ENCODE measurements around the gene HNRNPH2.

The HNRNPH2 gene

DNA sequence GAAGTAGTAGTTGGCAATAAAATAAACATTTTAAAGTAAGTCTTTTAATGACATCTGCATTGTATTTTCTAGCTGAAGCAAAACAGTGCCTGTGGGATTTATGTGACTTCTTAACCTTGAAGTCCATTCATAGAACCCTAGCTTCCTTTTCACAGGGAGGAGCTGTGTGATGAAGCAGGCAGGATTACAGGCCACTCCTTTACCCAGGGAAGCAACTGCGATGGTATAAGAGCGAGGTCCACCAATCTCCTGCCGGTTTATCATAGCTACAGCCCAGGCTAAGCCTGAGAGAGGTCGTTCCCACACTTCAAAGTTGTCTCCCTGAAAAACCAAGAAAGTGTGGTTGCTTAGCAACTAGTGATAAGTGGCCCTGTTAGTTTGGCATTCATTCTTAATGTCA lies 10.2 kb upstream of the HNRNPH2 start:
- DNase-seq (ENCODE audit: low read depth): no peak

DNA sequence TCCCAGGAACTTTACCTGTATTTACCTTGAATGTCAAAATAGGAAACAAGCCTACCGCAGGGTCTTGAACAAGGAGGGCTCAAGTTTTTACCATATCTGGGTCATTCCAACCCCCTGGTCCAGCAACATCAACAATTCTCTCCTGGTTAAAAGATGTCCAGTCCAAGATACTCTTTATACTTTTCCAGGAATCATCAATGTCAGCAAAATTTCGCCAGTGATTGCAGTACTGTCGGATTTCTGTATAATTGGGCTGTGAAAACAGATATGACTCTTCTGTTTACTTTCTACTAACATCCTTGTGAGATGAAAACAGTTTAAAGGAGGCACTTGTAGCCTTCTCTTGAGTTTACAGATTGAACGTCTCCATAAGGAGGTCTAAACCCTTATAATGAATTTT lies 9.3 kb upstream of the HNRNPH2 start:
- DNase-seq (ENCODE audit: low read depth): no peak

DNA sequence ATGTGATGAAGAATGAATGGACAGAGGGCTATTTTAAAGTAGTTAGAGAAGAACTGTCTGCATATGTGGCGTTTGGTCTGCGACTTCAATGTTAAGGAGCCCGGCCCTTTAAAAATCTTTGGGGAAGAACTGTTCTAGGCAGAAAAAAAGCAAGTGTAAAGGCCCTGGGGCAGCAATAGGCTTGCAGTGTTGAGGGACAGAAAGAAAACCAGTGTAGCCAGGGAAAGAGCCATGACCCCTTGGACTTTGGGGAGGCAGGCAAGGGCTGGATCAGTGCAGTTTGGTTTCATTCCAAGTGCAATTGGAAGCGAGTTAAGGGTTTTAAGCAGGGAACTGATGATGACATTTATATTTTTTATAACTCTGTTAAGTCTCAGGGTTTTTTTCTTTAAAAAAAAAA lies 8.2 kb upstream of the HNRNPH2 start:
- no peak for DNase-seq (ENCODE audit: low read depth)

DNA sequence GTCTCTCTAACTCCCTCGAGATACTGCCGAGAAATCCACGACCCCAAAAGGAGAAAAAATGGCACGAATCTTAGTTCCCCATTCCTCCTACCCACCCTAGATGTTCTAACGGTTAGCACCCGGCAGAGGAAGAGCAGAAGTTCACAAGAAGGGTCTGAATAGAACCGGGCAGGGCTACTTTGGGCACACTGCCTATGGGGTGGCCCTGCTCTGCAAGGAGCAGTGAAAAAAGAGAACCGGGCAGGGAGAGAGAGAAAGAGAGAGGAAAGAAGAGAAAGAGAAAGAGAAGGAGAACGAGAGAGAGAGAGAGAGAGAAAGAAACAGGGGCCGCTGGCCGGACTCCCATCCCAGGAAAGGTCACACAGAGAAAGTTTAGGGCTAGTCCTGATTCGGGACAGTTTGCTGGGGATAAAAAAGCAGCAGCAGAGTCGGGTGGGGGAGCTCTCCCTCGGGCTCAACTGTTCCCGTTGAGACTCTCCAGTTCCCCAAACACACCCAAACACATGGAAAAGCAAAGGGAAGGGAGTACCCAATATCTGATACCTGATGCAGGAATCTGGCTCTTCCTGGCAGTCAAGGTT lies 765 bp upstream of the HNRNPH2 start:
- DNase-seq (ENCODE audit: low read depth): no peak

DNA sequence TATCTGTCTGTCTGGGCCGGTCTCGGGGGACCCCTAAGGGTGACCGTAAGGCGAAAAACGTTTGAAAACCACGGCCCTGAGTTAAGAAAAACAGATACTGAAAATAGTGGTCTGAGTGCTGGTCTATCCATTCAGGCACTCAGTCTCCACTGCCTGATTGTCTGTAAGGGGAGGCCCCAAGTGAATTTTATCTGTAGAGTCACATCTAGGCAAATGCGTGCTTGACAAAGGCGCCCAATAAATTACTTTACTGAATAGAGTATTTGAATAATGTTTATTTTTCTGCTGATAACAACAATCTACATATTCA lies 465 bp downstream of the HNRNPH2 start:
- DNase-seq (ENCODE audit: low read depth): no peak

DNA sequence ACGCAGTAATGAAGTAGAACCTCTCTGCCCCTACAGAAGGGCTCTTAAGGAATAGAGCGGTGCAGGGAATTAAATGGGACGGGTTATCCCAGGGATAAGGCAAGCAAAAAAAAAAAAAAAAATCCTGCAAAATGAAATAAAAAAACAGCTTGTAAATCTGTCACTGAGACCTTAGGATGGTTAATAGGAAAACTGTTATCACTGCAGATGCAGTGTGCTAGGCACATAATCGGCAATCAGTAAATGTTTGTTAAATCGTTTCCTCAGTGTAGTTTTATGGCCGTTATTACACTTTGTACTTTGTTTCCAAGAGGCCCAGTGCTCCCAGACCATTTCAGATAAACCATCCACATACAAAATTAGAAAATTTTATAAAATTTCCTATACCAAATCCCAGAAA lies 1.0 kb downstream of the HNRNPH2 start:
- DNase-seq (ENCODE audit: low read depth): no peak

DNA sequence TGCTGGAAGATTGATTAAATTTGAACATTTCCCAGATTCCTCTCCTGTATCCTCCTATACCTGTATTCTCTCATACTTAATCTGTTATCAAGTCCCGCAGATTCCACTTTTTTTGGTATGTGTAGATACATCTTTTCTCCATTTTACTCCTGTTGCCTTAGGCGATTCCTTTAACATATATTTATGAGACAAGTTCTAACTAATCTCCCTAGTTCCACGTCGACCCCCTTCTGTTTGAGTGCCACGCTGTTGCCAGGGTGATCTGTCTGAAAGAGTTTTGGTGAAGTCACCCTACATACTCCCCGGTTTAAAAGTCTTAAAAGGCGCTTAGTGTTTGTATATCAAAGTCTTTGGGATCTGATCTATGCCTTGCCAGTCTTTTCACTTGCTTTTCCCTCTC lies 2.4 kb downstream of the HNRNPH2 start:
- no peak for DNase-seq (ENCODE audit: low read depth)

DNA sequence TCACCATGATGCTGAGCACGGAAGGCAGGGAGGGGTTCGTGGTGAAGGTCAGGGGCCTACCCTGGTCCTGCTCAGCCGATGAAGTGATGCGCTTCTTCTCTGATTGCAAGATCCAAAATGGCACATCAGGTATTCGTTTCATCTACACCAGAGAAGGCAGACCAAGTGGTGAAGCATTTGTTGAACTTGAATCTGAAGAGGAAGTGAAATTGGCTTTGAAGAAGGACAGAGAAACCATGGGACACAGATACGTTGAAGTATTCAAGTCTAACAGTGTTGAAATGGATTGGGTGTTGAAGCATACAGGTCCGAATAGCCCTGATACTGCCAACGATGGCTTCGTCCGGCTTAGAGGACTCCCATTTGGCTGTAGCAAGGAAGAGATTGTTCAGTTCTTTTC lies 4.0 kb downstream of the HNRNPH2 start:
- DNase-seq (ENCODE audit: low read depth): no peak

DNA sequence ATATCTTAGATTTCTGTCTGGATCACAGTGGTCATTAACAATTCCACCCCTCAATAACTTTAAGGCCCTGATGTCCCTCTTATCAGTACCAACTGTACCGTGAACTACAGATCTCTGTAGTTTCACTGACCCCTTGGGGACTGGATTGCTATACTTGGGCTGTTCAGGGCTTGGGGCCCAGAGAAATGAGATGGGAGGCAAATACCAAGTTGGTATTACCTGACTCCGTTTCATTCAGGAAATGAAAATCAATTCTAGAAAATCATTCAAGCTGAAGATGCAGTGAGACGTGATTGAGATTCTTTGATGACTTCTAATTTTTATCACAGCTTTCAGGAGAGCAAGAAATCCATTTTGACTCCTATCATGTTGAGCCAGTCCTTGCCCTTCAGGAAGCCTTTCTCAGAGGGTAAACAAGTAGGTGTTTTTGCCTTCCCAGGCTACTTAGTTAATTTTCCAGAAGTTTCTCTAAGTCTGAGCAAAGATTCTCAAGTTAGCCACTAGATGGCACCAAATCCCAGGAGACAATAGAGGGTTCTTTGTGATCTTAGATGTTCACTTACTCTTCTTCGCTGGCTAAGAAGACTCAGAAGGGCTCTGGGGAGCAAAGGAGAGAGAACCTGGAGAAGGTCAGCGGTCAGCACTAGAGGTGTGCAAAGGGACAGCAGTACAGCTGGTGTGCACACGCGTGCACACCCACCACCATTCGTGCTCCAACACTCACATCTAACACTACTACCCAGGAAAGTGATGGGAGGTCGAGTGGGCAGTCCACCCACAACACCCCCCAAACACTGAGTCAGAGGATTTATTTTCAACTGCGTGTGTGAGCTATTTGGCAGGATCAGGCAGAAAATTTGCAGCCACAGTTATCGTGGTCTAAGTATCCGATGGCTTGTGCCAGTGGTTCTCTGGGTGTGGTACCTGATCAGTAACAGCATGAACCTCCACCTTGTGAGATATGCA lies 7.4 kb downstream of the HNRNPH2 start:
- DNase-seq (ENCODE audit: low read depth): no peak

DNA sequence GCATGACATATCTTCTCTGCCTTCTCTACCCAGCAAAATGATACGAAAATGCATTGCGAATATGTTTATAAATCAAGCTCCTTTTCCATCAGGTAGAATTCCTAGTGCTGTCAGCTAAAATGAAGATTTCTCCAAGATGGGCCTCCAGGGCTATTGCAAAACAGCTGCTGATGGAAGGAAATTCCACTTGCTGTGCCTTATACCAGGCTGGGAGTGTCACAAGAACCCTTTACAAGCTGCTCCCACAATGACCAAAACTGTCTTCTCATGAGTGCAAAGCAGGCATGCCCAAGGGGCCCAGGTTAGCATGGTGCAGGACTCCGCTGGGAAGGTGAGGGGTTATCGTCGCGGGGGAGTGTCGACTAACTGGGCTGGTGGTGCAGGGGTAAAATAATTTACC lies 8.7 kb downstream of the HNRNPH2 start:
- DNase-seq (ENCODE audit: low read depth): no peak

DNA sequence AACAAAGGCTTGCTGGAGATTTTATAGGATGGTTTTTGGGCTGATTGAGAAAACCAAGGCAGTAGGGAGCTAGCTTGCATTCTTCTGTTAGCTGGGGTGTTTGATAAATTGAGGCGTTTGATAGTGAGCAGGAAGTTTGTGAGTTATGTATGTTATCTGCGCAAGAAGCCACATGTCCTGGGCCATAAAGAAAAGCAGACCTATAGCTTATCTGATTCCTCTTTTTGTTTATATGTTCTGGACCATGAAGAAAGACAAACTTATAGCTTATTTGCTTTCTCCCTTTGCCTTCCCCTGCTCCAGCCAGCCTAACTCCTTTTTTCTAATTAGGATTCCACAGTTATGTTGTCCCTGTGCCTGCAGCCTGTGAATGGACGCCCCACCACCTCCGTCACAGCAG lies 9.2 kb downstream of the HNRNPH2 start:
- no peak for DNase-seq (ENCODE audit: low read depth)

DNA sequence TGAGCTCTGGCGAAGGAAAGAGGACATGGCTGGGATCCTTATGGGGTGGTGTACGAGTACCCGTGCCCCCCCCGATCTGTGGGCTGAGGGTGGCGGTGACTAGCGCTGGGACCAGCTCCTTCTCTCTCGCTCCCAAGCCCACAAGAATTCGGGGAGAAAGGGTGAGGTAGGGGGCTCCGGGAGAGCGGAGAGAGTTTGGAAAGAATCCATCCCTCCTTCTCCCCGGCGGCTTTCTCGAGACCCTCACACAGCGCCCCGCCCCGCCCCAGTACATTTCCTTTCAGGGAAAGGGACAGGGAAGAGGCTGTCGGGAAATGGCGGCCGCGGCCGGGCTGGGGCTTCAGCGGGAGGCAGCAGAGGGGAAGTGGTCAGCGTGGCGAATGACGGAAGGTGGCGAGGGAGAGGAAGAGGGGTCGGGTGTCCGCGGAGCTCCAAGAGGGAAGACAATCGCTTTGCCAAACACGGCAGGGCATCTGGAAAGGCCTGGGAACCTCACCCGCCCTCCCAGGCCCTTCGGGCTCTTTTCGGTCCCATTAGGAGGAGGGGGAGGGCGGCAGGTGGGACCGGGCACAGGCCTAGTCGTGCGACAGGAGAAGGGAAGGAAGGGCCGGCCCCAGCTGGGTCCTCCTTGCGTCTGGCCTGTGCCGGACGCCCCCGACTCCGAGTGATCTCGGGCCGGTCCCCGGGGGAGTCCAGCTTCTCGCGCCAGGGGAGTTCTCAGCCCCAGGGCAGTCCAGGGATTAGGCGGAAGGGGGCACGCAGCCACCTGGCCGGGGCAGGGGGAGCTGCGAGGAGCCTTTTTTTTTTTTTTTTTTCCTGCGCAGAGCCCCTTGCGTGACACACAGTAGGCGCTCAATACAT lies 10.2 kb downstream of the HNRNPH2 start:
- DNase-seq (ENCODE audit: low read depth): no peak

DNA sequence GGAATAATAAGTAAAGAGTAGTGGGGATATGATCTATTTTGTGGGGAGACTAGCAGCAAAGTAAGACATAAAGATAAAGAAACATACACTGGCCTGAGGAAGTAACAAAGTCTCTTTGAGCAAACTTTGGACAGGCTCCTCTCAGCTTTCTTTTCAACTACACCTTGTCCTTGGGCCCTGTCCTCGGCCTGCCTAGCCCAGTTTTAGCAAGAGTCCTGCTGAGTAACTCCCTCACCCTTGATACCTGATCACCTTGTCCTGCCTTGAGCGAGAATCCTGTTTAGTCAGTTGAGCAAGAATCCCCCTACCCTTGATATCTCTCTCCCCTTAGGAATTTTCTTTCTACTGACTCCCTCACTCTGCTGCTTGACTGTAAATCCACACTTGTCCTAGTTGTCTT lies 11.5 kb downstream of the HNRNPH2 start:
- no peak for DNase-seq (ENCODE audit: low read depth)

DNA sequence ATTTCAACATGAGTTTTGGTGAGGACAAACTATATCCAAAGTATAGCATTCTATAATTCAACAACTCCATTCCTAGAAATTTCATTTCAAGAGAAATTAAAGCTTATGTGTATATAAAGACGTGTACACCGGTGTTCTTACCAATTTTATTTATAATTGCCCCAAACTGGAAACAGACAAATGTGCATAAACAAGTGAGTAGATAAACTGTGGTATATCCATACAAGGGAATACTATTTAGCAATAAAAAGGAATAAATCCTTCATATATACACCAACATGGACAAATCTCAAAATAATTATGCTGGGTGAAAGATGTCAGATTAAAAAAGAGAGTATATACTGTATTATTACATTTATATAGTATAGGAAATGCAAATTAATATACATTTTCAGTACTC lies 19.9 kb downstream of the HNRNPH2 start:
- DNase-seq (ENCODE audit: low read depth): no peak

DNA sequence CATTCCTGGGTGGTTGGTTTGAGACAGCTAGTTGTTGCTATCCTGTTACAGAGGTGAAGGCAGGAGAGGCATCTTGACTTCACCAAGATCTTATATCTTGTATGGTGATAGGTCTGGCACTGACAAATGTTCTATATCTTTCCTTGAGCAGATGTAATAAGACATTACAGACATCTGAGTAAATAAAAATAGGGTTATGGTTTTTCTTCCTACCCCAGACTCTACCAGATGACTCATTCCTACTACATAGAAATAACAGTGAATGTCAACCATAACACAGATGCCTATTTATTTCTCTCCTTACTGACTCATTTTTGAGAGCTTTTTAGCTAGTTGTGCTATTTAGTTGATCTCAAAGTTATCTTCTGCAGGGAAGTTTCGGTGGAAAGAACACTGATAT lies 21.9 kb downstream of the HNRNPH2 start:
- DNase-seq (ENCODE audit: low read depth): no peak

DNA sequence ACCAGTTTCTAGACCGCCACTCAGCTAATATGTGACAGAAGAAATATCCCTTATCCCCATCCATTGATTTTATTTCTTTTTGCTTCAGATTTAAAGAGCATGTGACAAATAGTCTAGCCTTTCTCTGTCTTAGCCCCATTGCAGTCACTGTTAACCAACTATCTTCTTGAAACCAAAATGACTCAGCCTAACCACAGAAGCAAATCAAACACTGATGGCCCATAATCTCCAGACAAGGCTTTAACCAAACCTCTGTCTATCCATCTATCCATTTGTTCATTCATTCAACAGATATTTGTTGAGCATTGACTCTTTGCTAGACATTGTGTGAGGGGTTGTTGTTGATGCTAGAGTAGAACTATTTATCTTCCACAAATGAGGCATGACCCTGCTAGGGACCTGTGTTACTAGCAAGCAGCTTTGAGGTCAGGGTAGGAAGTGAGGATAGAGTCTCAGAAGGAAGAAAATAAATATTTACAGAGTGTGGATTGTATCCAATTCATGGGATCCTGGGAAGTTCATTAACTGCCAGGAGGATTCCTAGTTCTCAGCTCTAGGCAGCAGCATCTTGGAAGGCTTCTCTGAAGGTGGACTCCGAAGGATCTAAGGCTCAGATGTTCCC lies 22.5 kb downstream of the HNRNPH2 start:
- DNase-seq (ENCODE audit: low read depth): no peak

DNA sequence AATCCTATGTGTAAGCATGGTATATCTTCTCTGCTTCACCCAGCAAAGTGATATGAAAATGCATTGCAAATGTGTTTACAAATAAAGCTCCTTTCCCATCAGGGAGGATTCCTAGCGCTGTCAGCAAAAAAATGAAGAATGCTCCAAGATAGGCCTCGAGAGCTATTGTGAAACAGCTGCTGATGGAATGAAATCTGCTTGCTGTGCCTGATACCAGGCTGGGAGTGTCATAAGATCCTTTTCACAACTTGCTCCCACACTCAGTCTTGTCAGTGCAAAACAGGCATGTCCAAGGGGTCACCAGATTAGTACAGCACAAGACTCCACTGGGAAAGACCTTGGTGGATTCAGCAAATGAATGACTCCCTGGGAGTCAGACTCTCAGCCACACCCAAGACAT lies 34.1 kb downstream of the HNRNPH2 start:
- no peak for DNase-seq (ENCODE audit: low read depth)

DNA sequence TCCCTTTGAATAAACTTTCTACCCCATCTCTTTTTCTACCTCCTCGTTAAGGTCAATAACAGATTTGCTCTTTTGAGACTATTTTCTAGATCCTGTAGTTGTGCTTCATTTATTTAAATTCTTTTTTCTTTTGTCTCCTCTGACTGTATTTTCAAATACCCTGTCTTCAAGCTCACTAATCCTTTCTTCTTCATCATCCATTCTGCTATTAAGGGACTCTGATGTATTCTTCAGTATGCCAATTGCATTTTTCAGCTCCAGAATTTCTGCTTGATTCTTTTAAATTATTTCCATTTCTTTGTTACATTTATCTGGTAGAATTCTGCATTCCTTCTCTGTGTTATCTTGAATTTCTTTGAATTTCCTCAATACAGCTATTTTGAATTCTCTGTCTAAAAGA lies 41.3 kb downstream of the HNRNPH2 start:
- no peak for DNase-seq (ENCODE audit: low read depth)

DNA sequence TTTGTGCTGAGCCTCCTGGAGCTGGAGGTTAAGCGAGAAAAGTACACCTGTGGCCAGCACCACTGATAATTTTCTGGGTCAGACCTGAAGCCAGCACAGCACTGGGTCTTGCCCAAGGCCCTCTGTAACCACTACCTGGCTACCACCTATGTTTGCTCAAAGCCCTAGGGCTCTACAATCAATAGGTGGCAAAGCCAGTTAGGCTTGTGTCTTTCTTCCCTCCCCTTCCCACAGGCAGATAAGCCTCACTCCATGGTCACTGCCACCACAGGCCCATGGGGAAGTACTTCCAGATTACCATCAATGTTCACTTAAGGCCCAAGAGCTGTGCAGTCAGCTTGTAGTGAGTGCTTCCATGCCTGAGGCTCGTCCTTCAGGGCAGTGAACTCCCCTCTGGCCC lies 42.1 kb downstream of the HNRNPH2 start:
- no peak for DNase-seq (ENCODE audit: low read depth)

DNA sequence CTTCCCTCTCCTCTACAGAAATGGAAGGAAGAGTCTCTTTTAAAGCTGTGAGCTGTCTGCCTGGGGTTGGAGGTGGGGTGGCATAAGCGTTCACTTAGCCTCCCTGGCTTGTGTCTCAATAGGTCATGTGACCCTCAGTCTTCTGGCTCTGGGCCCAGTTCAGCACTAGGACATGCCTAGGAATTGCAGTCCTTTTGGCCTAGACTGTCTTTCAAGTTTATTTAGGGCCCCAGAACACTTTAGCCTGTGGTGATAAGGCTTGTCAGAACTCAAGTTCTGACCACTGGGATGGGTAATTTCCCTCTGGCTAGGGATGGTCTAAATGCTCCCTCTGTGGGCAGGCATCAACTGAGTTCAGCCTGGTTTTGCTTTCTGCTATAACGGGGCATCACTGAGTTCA lies 42.9 kb downstream of the HNRNPH2 start:
- DNase-seq (ENCODE audit: low read depth): peak; percentile 18

DNA sequence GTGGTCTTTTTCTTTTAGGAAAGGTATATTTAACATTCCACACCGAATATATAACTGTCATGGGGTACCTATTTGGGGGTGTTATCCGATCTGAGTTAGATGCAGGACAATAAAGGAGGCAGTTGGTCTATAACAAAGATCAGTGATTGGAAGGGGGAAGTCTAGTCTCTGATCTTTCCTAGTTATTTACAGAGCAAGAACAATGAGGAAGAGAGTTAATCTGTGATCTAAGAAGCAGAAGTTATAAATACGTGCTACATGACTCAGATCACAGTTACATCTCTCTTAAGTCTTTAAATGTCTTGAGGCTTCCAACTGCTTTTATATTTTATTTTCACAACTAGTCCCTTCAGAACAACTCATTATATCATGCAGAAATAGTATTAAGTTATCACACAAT lies 44.0 kb downstream of the HNRNPH2 start:
- DNase-seq (ENCODE audit: low read depth): no peak

DNA sequence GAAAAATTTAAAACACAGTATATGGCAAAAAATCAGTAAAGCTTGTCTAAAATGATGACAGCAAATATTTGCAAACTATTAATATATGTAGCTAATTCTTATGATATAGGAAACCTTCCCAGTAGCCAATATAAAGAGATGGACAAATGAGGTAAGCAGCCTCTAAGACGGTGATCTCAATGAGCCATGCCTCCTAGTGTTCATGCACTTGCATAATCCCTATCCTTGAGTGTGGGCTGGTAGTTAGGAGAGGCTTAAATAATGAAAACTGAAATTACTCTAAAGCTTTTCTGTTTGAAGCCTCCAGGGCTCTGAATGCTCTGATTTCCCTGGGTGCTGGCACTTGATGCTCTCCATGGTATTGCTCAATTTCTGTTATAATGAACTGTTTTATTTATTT lies 52.6 kb downstream of the HNRNPH2 start:
- DNase-seq (ENCODE audit: low read depth): no peak

DNA sequence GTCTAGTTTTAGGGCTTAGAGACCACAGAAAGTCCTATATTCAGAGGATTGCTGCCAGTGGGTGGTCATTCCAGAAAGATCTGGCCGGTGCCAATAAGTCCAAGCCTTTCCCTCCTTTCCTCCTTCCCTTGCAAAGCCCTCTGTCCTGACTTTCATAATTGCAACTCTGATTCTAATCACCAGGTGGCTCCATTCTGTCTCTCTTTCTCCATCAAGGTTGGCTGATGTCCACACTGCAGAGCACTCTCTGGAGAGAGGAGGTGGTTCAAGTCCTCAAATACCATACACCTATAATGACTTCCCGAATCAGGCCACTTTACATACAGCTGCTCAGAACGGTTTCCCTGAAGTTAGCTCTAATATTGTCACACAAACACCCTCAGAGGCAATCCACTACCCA lies 54.9 kb downstream of the HNRNPH2 start:
- DNase-seq (ENCODE audit: low read depth): no peak
